Measurements from ENCODE around the gene TNXB. TPM values are rescaled to one million over a fixed set of nuclear protein-coding genes. Genes with fewer than 3 reads are reported as not detected.
A peak's percentile ranks its signal among the peaks of the same experiment; 100 is the strongest.

The TNXB gene
- total and polyA plus RNA-seq, 2 experiments from 2014 or later: 2.0 to 6.0 TPM

DNA sequence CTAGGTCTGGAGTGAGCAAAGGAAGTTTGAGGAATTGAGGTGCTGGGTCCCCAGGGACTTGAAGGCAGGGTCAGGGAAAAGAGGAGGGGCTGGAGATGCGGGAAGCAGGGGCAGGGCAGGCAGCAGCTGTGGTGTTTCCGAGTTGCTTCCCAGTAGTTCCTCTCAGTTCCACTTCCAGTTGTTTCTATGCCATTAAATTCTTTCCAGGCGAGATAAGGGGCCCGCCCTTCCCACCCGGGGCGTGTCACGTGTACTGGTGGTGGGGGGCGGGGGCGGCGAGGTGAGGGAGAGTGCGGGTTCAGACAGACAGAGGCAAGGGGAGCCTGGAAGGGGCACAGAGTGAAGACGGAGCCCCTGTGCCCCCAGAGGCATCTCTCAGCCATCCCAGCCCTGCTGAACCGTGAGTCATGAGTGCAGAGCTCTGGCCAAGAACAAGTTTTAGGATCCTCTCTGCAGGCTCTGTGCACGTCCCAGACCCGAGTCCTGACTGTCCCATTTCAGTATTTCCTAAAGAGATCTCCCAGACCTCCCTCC, 977 bp downstream of the TNXB start:
- Histone ChIP-seq H3F3A (replicated peaks; ENCODE audit: low read depth) (no peaks in the 10 kb centered on the region), H3K4me2 (peak overlapping the region; percentile 68), H2AFZ (no peak overlapping the region), H3K9me2 (ENCODE audit: insufficient read depth) (no peaks in the 10 kb centered on the region; the same call in 1 of the 2 replicates), H3K36me3 (ENCODE audit: insufficient read depth) (no peaks in the 10 kb centered on the region), H3K27ac (ENCODE audit: low read depth) (no peak overlapping the region), H4K20me1 (replicated peaks; ENCODE audit: insufficient read depth) (no peaks in the 10 kb centered on the region; the same call in none of the 2 replicates), H3K79me2 (replicated peaks; ENCODE audit: insufficient read depth) (no peaks in the 10 kb centered on the region), H3K4me3 (peak overlapping the region; percentile 41; the same call in 1 of the 2 replicates), H3K4me1 (ENCODE audit: insufficient read depth) (peaks cover 13% of the 10 kb centered on the region; the same call in 1 of the 2 replicates), H3K27me3 (ENCODE audit: insufficient read depth) (peaks cover 8% of the 10 kb centered on the region; the same call in 1 of the 2 replicates)
- TF ChIP-seq, protein P1, sequence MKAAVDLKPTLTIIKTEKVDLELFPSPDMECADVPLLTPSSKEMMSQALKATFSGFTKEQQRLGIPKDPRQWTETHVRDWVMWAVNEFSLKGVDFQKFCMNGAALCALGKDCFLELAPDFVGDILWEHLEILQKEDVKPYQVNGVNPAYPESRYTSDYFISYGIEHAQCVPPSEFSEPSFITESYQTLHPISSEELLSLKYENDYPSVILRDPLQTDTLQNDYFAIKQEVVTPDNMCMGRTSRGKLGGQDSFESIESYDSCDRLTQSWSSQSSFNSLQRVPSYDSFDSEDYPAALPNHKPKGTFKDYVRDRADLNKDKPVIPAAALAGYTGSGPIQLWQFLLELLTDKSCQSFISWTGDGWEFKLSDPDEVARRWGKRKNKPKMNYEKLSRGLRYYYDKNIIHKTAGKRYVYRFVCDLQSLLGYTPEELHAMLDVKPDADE (IDR thresholded peaks at IDR 0.05): no peak
- TF ChIP-seq EZH2 (IDR thresholded peaks at IDR 0.05; ENCODE audit: low read depth, unreplicated experiment): no peak
- no peak for TF ChIP-seq POLR2AphosphoS5 (IDR thresholded peaks at IDR 0.05; ENCODE audit: low read depth)
- TF ChIP-seq STAT1 (IDR thresholded peaks at IDR 0.05; ENCODE audit: unreplicated experiment): no peak
- TF ChIP-seq ZNF114 (CRISPR knock-in tag; IDR thresholded peaks at IDR 0.05): no peak
- TF ChIP-seq, protein P2, sequence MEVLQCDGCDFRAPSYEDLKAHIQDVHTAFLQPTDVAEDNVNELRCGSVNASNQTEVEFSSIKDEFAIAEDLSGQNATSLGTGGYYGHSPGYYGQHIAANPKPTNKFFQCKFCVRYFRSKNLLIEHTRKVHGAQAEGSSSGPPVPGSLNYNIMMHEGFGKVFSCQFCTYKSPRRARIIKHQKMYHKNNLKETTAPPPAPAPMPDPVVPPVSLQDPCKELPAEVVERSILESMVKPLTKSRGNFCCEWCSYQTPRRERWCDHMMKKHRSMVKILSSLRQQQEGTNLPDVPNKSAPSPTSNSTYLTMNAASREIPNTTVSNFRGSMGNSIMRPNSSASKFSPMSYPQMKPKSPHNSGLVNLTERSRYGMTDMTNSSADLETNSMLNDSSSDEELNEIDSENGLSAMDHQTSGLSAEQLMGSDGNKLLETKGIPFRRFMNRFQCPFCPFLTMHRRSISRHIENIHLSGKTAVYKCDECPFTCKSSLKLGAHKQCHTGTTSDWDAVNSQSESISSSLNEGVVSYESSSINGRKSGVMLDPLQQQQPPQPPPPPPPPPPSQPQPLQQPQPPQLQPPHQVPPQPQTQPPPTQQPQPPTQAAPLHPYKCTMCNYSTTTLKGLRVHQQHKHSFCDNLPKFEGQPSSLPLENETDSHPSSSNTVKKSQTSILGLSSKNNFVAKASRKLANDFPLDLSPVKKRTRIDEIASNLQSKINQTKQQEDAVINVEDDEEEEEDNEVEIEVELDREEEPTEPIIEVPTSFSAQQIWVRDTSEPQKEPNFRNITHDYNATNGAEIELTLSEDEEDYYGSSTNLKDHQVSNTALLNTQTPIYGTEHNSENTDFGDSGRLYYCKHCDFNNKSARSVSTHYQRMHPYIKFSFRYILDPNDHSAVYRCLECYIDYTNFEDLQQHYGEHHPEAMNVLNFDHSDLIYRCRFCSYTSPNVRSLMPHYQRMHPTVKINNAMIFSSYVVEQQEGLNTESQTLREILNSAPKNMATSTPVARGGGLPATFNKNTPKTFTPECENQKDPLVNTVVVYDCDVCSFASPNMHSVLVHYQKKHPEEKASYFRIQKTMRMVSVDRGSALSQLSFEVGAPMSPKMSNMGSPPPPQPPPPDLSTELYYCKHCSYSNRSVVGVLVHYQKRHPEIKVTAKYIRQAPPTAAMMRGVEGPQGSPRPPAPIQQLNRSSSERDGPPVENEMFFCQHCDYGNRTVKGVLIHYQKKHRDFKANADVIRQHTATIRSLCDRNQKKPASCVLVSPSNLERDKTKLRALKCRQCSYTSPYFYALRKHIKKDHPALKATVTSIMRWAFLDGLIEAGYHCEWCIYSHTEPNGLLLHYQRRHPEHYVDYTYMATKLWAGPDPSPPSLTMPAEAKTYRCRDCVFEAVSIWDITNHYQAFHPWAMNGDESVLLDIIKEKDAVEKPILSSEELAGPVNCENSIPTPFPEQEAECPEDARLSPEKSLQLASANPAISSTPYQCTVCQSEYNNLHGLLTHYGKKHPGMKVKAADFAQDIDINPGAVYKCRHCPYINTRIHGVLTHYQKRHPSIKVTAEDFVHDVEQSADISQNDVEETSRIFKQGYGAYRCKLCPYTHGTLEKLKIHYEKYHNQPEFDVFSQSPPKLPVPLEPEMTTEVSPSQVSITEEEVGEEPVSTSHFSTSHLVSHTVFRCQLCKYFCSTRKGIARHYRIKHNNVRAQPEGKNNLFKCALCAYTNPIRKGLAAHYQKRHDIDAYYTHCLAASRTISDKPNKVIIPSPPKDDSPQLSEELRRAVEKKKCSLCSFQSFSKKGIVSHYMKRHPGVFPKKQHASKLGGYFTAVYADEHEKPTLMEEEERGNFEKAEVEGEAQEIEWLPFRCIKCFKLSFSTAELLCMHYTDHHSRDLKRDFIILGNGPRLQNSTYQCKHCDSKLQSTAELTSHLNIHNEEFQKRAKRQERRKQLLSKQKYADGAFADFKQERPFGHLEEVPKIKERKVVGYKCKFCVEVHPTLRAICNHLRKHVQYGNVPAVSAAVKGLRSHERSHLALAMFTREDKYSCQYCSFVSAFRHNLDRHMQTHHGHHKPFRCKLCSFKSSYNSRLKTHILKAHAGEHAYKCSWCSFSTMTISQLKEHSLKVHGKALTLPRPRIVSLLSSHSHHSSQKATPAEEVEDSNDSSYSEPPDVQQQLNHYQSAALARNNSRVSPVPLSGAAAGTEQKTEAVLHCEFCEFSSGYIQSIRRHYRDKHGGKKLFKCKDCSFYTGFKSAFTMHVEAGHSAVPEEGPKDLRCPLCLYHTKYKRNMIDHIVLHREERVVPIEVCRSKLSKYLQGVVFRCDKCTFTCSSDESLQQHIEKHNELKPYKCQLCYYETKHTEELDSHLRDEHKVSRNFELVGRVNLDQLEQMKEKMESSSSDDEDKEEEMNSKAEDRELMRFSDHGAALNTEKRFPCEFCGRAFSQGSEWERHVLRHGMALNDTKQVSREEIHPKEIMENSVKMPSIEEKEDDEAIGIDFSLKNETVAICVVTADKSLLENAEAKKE (CRISPR knock-in tag; IDR thresholded peaks at IDR 0.05): no peak
- TF ChIP-seq, protein P3, sequence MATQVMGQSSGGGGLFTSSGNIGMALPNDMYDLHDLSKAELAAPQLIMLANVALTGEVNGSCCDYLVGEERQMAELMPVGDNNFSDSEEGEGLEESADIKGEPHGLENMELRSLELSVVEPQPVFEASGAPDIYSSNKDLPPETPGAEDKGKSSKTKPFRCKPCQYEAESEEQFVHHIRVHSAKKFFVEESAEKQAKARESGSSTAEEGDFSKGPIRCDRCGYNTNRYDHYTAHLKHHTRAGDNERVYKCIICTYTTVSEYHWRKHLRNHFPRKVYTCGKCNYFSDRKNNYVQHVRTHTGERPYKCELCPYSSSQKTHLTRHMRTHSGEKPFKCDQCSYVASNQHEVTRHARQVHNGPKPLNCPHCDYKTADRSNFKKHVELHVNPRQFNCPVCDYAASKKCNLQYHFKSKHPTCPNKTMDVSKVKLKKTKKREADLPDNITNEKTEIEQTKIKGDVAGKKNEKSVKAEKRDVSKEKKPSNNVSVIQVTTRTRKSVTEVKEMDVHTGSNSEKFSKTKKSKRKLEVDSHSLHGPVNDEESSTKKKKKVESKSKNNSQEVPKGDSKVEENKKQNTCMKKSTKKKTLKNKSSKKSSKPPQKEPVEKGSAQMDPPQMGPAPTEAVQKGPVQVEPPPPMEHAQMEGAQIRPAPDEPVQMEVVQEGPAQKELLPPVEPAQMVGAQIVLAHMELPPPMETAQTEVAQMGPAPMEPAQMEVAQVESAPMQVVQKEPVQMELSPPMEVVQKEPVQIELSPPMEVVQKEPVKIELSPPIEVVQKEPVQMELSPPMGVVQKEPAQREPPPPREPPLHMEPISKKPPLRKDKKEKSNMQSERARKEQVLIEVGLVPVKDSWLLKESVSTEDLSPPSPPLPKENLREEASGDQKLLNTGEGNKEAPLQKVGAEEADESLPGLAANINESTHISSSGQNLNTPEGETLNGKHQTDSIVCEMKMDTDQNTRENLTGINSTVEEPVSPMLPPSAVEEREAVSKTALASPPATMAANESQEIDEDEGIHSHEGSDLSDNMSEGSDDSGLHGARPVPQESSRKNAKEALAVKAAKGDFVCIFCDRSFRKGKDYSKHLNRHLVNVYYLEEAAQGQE (IDR thresholded peaks at IDR 0.05; ENCODE audit: unreplicated experiment): no peak
- no peak for TF ChIP-seq NANOG (IDR thresholded peaks at IDR 0.05; ENCODE audit: borderline replicate concordance)
- no peak for TF ChIP-seq ZNF331 (CRISPR knock-in tag; IDR thresholded peaks at IDR 0.05; ENCODE audit: low read depth)
- no peak for TF ChIP-seq EZH2phosphoT487 (IDR thresholded peaks at IDR 0.05; ENCODE audit: unreplicated experiment)
- TF ChIP-seq, protein P4, sequence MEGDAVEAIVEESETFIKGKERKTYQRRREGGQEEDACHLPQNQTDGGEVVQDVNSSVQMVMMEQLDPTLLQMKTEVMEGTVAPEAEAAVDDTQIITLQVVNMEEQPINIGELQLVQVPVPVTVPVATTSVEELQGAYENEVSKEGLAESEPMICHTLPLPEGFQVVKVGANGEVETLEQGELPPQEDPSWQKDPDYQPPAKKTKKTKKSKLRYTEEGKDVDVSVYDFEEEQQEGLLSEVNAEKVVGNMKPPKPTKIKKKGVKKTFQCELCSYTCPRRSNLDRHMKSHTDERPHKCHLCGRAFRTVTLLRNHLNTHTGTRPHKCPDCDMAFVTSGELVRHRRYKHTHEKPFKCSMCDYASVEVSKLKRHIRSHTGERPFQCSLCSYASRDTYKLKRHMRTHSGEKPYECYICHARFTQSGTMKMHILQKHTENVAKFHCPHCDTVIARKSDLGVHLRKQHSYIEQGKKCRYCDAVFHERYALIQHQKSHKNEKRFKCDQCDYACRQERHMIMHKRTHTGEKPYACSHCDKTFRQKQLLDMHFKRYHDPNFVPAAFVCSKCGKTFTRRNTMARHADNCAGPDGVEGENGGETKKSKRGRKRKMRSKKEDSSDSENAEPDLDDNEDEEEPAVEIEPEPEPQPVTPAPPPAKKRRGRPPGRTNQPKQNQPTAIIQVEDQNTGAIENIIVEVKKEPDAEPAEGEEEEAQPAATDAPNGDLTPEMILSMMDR (conservative IDR thresholded peaks at IDR 0.05; ENCODE audit: low read depth in 2 of 2): no peak
- no peak for TF ChIP-seq JUNB (IDR thresholded peaks at IDR 0.05; ENCODE audit: unreplicated experiment)
- no peak for TF ChIP-seq CREB1 (CRISPR knock-in tag; IDR thresholded peaks at IDR 0.05; ENCODE audit: low read depth)
- ATAC-seq (peak; percentile 49), DNase-seq (ENCODE audit: low spot score) (peak; percentile 56)
- peaks cover 22% of the 10 kb centered on the region for H3K27me3 Mint-ChIP-seq (ENCODE audit: insufficient read depth, low read depth, poor library complexity)
- no peaks in the 10 kb centered on the region; the same call in 2 of the 3 replicates for H3K36me3 Mint-ChIP-seq (ENCODE audit: low read depth)
- peak overlapping the region; percentile 45 for H3K4me3 Mint-ChIP-seq
- H3K9me3 Mint-ChIP-seq: peaks cover 2% of the 10 kb centered on the region; the same call in 1 of the 3 replicates
- H3K27ac Mint-ChIP-seq: no peak overlapping the region
- H3K4me1 Mint-ChIP-seq: peaks cover 21% of the 10 kb centered on the region
